DMS153 (cell line): ENCODE results near the gene RAB43.
"Not testable (repeated sequence)": the region's sequence is repeated elsewhere in the genome, so short reads cannot be mapped to it uniquely, and the experiment has no call there.

Experiments used
- DNase-seq: peaks from one replicate; lab custom pipeline; 2025; lab: John Stamatoyannopoulos, UW

The RAB43 gene

DNA sequence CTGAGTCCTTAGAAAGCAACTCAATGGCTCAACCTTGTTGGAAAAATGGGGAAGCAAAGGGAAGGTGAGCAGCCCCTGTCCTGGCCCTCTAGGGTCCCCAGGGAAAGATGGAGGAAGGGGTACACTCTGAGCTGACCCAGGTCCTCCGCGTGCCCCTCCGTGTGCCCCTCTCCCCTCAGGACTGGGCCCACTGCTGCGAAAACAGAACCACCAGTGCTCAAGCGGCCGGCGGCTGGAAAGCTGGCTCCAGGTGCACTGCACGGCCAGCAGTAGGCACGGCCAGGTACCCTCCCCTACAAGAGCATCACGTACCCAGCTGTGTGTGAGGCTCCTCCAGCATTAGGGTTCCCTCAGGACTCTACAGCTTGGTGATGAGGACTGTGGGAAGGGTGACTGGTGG is 26.3 kb downstream of the RAB43 start:
- DNase-seq: no peak

GRCh38 chr3:129088312-129088711 is 33.3 kb downstream of the RAB43 start:
- not testable (repeated sequence) for DNase-seq

DNA sequence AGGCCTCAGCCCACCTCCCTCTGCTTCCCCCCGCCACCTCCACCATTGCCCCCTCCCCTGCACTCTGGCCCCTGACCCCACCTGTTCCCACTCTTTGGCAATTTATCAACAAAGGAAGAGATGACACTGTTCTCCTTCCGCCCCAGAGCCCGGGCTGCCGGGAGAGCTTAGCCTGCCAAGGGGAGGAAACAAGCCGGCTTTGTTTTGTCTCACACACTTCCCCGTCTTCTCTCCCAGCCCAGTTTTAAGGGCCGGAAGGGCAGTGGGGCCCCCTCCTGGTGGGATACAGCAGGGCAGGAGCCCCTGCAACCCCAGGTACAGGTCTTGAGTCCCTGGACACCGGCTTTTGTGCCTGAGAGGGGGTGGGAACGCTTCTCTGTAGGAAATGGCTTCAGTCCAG is 33.7 kb downstream of the RAB43 start:
- peak; percentile 62 for DNase-seq

GRCh38 chr3:129087138-129087702 is 34.4 kb downstream of the RAB43 start:
- DNase-seq: no peak

DNA sequence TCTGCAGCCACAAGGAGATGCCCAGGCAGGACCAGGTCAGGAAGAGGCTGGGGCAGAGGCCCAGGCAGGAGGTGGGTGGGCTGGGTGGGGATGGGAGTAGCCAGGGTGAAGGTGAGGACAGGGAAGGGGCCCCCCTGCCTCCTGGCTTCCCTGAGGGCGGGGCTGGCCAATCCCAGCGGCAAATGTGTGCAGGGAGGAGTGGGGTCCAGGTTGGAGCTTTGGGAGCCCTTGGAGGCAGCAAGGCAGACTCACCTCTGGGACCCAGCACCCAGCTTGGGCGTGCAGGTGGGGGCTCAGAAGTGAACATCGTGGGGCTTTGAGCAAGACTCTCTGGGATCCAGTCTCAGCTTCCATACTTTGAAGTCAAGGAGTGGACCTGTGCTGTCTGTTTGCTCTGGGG is 35.8 kb downstream of the RAB43 start:
- no peak for DNase-seq

DNA sequence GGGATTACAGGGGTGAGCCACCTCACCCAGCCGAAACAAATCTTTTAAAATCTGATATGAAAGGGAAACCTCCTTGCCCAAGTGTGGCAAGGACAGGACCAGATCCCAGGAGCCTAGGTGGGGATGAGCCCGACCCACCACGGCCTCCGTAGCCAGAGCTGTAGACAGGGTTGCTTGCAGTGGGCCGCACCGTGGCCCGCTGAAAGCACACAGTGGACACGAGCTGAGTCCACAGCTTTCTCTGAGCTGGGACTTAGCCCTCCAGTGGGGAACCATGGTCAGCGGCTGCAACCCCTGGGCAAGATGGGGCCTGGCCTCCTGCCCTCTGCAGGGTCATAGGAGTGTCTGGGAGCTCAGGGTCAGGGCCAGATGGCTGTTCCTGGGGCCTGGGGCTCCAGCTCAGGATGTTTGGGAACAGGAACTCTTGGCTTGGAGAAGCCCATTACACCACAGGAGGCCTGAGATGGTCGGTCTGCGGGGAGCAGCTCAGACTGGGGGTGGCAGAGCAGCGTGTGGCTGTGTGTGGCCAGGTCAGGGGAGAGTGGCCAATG is 36.4 kb downstream of the RAB43 start:
- no peak for DNase-seq

DNA sequence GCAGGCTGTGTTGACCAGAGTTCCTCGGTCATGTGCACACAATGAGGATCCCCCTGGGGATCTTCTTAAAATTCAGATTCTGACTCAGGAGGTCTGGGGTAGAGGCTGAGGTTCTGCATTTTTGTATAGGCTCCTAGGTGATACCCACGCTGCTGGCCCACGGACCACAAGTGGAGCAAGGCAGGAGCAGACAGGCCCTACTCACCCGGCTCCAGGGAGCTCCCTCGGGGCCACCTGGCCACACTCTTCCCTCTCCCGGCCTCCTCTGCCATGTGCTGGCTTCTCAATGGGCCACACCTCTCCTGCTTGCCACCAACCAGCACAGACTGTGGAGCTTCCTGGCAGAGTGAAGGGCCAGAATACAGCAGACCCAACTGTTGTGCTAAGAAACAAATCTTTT is 37.1 kb downstream of the RAB43 start:
- DNase-seq: no peak

DNA sequence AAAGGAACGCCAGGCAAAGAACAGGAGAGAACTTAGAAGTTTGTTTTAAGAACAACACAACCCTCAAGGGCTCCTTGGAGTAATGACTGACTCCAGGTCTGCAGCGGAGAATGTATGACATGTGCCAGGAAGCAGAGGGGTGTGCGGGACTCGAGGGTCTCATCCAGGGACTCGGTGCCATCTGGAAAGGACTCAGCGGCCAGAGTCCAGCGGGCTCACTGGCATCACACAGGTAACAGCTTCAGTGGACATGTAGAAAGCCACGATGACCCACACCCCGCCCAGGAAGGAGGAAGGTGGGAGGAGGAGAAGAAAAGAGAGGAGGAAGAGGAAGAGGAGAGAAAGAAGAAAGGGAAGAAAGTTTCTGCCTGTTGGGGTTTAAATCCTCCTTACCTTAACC is 39.6 kb downstream of the RAB43 start:
- no peak for DNase-seq

DNA sequence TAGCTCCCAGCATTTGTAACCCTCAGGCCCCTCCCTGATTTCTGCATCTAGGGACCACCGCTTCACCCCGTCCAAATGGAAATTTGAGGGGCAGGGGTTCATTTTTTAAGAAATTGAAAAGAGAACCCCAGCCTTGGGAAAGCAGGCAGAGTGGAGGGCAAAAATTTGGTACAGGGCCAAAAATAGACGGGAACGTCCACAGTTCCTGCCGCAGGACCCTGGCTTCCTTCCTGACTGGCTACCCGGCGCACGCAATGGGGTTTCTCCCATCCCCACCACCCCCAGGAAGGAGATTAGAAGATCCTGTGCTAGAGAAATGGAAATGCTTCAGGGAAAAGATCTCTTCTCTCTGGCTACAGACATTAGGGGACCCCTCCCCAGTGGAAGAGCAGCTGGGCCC is 40.1 kb downstream of the RAB43 start:
- no peak for DNase-seq

DNA sequence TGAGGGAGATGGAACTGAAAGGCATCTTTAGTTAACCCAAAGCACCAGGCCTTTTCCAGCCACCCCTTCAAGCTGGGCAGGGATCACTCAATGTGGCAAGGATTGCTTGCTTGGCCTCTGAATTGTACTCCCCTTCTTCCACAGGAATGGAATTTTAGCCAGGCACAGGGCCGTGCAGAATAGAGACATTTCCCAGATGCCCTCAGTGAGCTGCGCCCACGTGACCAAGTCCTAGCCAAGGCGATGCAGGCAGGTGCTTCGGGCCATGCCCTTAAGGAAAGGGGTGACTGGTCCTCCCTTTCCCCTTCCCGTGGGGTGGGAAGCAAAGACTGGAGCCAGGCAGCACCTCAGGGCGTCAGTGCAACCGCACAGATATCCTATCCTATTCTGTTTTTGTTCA is 43.1 kb downstream of the RAB43 start:
- DNase-seq: no peak

DNA sequence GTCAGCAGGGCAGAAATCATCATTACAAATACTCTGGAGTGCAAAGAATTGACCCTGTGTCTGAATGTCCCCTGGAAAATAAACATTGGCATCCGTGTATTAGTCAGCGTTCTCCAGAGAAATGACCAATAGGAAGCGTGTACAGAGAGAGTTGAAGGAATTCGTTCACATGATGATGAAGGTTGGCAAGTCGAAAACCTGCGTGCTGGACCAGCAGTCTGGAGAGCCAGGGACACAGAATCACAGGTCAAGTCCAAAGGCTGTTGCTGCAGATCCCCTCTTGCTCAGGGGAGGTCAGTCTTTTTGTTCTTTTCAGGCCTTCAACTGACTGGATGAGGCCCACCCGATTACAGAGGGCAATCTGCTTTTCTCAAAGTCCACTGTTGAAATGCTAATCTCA is 44.4 kb downstream of the RAB43 start:
- DNase-seq: no peak

GRCh38 chr3:129070086-129070885 is 51.3 kb downstream of the RAB43 start:
- no peak for DNase-seq

- not testable (repeated sequence) for DNase-seq
These were observed 52.1 kb downstream of the RAB43 start for GRCh38 chr3:129069313-129070085.

GRCh38 chr3:129068291-129068886 is 53.2 kb downstream of the RAB43 start:
- no peak for DNase-seq

- not testable (repeated sequence) for DNase-seq
These were observed 53.9 kb downstream of the RAB43 start for GRCh38 chr3:129067719-129068118.

- DNase-seq: no peak
These were observed 55.9 kb downstream of the RAB43 start for GRCh38 chr3:129065720-129066073.

DNA sequence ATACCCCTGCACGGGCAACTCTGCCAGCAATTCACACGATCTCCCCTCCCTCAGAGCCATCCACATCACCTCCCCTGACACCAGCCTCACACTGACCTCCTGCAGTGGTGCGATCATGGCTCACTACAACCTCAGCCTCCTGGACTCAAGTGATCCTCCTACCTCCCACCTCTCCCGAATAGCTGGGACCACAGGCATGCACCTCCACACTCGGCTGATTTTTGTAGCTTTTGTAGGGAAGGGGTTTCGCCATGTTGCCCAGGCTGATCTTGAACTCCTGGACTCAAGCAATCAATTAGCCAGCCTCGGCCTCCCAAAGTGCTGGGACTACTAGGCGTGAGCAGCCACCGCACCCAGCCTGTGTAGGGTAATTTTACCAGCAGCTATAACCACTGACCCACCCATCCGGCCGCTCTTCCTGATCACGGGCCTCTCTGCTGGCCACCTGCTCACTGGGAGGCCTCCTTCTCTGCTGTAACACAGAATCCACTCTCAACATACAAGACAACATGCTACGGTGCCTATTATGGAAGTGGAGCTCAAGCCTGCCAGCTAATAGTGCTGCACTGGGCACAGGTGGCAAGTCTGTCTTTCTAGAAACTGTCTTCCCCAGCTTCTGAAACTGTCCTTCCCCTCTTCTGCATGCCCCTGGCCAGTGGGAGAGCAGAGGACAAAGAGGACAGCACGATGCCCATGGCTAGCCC is 56.4 kb downstream of the RAB43 start:
- no peak for DNase-seq

- peak; percentile 13 for DNase-seq
These were observed 57.6 kb downstream of the RAB43 start for GRCh38 chr3:129063841-129064482.

GRCh38 chr3:129063091-129063640 is 58.4 kb downstream of the RAB43 start:
- DNase-seq: no peak

DNA sequence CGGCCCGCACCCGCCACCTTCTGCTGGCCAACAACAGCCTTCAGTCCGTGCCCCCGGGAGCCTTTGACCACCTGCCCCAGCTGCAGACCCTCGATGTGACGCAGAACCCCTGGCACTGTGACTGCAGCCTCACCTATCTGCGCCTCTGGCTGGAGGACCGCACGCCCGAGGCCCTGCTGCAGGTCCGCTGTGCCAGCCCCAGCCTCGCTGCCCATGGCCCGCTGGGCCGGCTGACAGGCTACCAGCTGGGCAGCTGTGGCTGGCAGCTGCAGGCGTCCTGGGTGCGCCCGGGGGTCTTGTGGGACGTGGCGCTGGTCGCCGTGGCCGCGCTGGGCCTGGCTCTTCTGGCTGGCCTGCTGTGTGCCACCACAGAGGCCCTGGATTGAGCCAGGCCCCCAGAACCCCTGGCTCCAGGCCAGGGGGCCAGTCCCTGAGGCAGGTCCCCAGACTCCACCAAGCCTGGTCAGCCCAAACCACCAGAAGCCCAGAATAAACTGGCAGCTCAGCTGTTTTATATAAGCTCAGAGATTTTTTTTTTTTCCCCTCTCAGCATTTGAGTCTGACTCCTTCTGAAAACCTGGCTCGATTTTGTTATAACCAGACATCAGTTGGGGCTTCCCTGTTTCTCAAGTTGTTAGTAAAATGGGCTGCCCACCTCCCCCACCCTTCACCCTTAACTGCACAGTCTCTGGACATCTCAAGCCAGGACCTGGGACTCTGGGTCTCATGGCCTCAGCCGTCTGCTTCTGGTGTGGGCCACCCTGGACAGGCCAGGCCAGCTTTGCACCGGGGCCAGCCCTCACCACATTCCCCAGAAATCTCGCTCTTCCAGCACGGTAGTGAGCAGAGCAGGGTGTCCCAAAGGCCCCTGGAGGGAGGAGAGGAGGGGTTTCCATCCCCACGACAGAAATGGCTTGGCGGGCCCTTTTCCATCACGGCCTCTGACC is 59.4 kb downstream of the RAB43 start:
- DNase-seq: no peak
